C4-2B (cell line): ENCODE results near the gene POMP.
"Not testable (repeated sequence)": the region's sequence is repeated elsewhere in the genome, so short reads cannot be mapped to it uniquely, and the experiment has no call there.

Experiments
- H3K27ac ChIP-seq: fragments of 450-650 bp; 2 replicates; pipeline ENCODE4 v1.5.1; 2017
- CTCF ChIP-seq: fragments of 450-650 bp; conservative IDR thresholded peaks from 2 replicates; pipeline ENCODE4 v1.5.1; 2017; ENCODE audit warnings: mild to moderate bottlenecking
- ZFX ChIP-seq: fragments of 450-650 bp; IDR thresholded peaks from 2 replicates; pipeline ENCODE4 v1.6.1; 2017

Gene POMP

GRCh38 chr13:28679628-28680027, 20.7 kb downstream of the POMP start:
- no peak overlapping the region for H3K27ac ChIP-seq
- TF ChIP-seq ZFX (no peak), CTCF (peak; percentile 69)

GRCh38 chr13:28680541-28680940, 21.6 kb downstream of the POMP start:
- no peak for TF ChIP-seq ZFX
- no peak for TF ChIP-seq CTCF
- no peak overlapping the region for H3K27ac ChIP-seq

GRCh38 chr13:28683169-28683568, 24.2 kb downstream of the POMP start:
- not testable (repeated sequence) for H3K27ac ChIP-seq

- no peak overlapping the region for H3K27ac ChIP-seq
These were observed 25.3 kb downstream of the POMP start for GRCh38 chr13:28684257-28684656.

GRCh38 chr13:28685114-28685513, 26.2 kb downstream of the POMP start:
- H3K27ac ChIP-seq: no peak overlapping the region
- TF ChIP-seq CTCF (no peak), ZFX (no peak)

More at GRCh38 chr13:28684257-28684656, 25.3 kb downstream of the POMP start:
- TF ChIP-seq ZFX (no peak), CTCF (no peak)

GRCh38 chr13:28685892-28686291, 27.0 kb downstream of the POMP start:
- H3K27ac ChIP-seq: no peak overlapping the region
- TF ChIP-seq ZFX (no peak), CTCF (no peak)

GRCh38 chr13:28693605-28694491, 34.9 kb downstream of the POMP start:
- not testable (repeated sequence) for H3K27ac ChIP-seq

GRCh38 chr13:28697441-28697840, 38.5 kb downstream of the POMP start:
- TF ChIP-seq ZFX: no peak
- TF ChIP-seq CTCF: no peak
- H3K27ac ChIP-seq: no peak overlapping the region
